Ascending aorta (tissue), 2 donors: ENCODE data around the gene KLK3. TPM values are rescaled to one million over a fixed set of nuclear protein-coding genes. Genes with fewer than 3 reads are reported as not detected.

ENCODE experiments used
- DNase-seq, 2 donors: peaks; one replicate each; pipeline ENCODE4 v3.0.0-alpha.2; 2019; ENCODE audit warnings: low spot score in 2 of 2
- H3K27ac ChIP-seq, 2 donors: fragments of 200-600 bp; sonication (generic); one replicate each; pipeline ENCODE4 v1.5.1; 2016 to 2017; ENCODE audit warnings: mild to moderate bottlenecking in 1 of 2
- H3K27me3 ChIP-seq: fragments of 200-600 bp; sonication (generic); one replicate; pipeline ENCODE4 v1.5.1; 2017
- H3K36me3 ChIP-seq, 2 donors: fragments of 200-600 bp; sonication (generic); one replicate each; pipeline ENCODE4 v1.5.1; 2016
- H3K4me1 ChIP-seq, 2 donors: fragments of 200-600 bp; sonication (generic); one replicate each; pipeline ENCODE4 v1.5.1; 2016 to 2017; ENCODE audit warnings: mild to moderate bottlenecking in 1 of 2
- H3K4me3 ChIP-seq, 2 donors: fragments of 200-600 bp; sonication (generic); one replicate each; pipeline ENCODE4 v1.5.1; 2016 to 2017; ENCODE audit warnings: mild to moderate bottlenecking in 1 of 2
- H3K9me3 ChIP-seq, 2 donors: fragments of 200-600 bp; sonication (generic); one replicate each; pipeline ENCODE4 v1.5.1; 2016
- intact Hi-C: fragments of 100-400 bp; cut with DNase I; formaldehyde crosslinking; loops from one replicate; pipeline ENCODE4 v1.15.1; 2023
- total RNA-seq: library from RNA; depleted of rRNA; stranded (reverse); fragments of >200 nt; gene quantifications from one replicate; pipeline ENCODE4 v1.1.0, GENCODE V29; 2016
- TF ChIP-seq, protein P1 (sequence below), 3 experiments: fragments of 200-600 bp in 2 of 3; fragments of 450-650 bp in 1 of 3; sonication (generic) in 2 of 3; IDR thresholded peaks; one replicate each; pipeline ENCODE4 v1.5.1; 2016 to 2019; ENCODE audit warnings: antibody characterized with exemption in 3 of 3, mild to moderate bottlenecking in 1 of 3, moderate library complexity in 1 of 3

KLK3 gene
- total RNA-seq, 1 donor from 2014 or later, result not detected

DNA sequence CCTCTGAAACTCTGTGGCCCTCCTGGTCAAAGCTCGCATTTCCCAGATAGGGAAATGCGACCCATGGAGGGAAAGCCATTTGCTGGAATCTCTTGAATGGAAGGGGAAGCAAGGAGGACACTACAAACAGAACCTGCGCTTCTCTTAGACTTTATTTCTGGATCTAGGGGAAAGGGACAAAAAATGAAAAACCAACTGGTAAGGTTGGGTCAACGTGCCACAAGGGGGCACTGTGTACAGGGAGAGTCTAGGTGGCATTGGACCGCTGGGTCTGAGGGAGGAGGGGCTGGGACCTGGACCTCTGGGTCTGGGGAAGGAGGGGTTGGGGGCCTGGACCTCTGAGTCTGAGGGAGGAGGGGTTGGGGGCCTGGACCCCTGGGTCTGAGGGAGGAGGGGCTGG is 51.5 kb downstream of the KLK3 start:
- Histone ChIP-seq H3K27ac (no peak overlapping the region), H3K27me3 (no peaks in the 10 kb centered on the region), H3K4me3 (no peak overlapping the region), H3K4me1 (no peaks in the 10 kb centered on the region), H3K9me3 (no peaks in the 10 kb centered on the region), H3K36me3 (no peaks in the 10 kb centered on the region)
- TF ChIP-seq, protein P1, sequence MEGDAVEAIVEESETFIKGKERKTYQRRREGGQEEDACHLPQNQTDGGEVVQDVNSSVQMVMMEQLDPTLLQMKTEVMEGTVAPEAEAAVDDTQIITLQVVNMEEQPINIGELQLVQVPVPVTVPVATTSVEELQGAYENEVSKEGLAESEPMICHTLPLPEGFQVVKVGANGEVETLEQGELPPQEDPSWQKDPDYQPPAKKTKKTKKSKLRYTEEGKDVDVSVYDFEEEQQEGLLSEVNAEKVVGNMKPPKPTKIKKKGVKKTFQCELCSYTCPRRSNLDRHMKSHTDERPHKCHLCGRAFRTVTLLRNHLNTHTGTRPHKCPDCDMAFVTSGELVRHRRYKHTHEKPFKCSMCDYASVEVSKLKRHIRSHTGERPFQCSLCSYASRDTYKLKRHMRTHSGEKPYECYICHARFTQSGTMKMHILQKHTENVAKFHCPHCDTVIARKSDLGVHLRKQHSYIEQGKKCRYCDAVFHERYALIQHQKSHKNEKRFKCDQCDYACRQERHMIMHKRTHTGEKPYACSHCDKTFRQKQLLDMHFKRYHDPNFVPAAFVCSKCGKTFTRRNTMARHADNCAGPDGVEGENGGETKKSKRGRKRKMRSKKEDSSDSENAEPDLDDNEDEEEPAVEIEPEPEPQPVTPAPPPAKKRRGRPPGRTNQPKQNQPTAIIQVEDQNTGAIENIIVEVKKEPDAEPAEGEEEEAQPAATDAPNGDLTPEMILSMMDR (IDR thresholded peaks at IDR 0.05), result no peak
- intact Hi-C loops, result no loop called here
- DNase-seq, result no peak

DNA sequence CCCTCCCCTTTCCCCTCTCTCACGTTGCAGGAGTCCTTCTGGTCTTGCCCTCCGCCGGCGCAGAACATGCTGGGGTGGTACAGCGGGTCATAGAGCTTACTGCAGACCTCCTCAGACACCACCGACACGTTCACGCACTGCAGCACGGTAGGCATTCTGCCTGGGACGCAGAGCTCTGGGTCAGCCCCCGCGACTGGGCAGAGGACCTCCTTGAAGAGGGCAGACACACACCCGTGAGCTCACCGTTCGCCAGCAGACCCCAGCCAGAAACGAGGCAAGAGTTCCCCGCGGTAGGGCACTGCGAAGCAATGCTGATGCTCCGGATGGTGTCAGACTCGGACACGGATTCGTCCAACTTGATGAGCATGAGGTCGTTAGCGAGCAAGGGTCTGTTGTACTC is 53.6 kb downstream of the KLK3 start:
- TF ChIP-seq, protein P1 (IDR thresholded peaks at IDR 0.05), result no peak
- Histone ChIP-seq H3K4me3 (no peak overlapping the region), H3K9me3 (no peaks in the 10 kb centered on the region), H3K27me3 (no peaks in the 10 kb centered on the region), H3K36me3 (no peaks in the 10 kb centered on the region), H3K27ac (no peak overlapping the region), H3K4me1 (no peaks in the 10 kb centered on the region)
- intact Hi-C loops, result no loop called here
- DNase-seq, result no peak

DNA sequence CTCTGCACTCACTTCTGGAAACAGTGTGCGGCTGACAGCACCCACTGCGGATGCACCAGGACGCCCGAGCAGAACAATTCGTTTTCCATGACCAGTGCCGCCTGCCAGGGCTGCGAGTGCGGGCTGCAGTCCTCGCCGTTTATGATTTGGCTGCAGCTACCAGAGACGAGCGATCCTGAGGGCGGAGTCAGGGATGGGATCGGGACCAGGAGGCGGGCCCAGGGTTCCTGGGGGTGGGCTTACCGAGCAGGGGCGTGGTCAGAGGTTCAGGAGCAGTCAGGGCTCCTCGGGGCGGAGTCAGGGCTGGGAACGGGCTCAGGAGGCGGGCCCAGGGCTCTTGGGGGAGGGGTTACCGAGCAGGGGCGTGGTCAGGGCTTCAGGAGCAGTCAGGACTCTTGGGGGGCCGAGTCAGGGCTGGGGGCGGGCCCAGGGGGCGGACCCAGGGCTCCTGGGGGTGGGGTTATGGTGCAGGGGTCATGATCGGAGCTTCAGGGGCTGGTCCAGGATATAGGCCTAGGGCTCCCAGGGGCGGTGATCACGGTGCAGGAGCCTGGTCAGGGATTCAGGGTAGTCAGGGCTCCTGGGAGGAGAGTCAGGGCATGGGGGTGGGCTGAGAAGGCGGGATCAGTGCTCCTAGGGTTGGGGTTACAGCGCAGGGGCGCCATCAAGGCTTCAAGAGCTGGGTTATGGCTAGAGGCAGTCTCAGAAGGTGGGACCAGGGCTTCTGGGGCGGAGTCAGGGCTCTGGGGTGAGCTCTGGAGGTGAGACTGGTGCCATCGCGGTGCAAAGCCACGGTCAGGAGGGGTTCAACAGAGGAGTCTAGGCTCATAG is 54.7 kb downstream of the KLK3 start:
- Histone ChIP-seq H3K36me3 (no peaks in the 10 kb centered on the region), H3K27ac (no peak overlapping the region), H3K4me1 (no peaks in the 10 kb centered on the region), H3K27me3 (no peaks in the 10 kb centered on the region), H3K4me3 (no peak overlapping the region), H3K9me3 (no peaks in the 10 kb centered on the region)
- TF ChIP-seq, protein P1 (IDR thresholded peaks at IDR 0.05), result no peak
- DNase-seq, result no peak
- intact Hi-C loops, result no loop called here

Other genes starting within 250 kb of the KLK3 start
- 2.2 TPM for gene SYT3, start 215.0 kb upstream of the KLK3 start, total RNA-seq
- gene C19orf81, start 205.5 kb upstream of the KLK3 start, total RNA-seq, result not detected
- 1.3 TPM for gene SHANK1, start 135.1 kb upstream of the KLK3 start, total RNA-seq
- not detected for gene CLEC11A, start 131.6 kb upstream of the KLK3 start, total RNA-seq
- not detected for gene GPR32, start 84.5 kb upstream of the KLK3 start, total RNA-seq
- not detected for gene ACP4, start 64.5 kb upstream of the KLK3 start, total RNA-seq
- gene KLK1, start 31.1 kb upstream of the KLK3 start, total RNA-seq, result not detected
- not detected for gene KLK15, start 21.3 kb upstream of the KLK3 start, total RNA-seq
- gene KLK2, start 18.5 kb downstream of the KLK3 start, total RNA-seq, result not detected
- not detected for gene KLK4, start 56.5 kb downstream of the KLK3 start, total RNA-seq
- not detected for gene KLK5, start 98.1 kb downstream of the KLK3 start, total RNA-seq
- gene KLK6, start 114.7 kb downstream of the KLK3 start, total RNA-seq, result not detected
- not detected for gene KLK7, start 129.0 kb downstream of the KLK3 start, total RNA-seq
- gene KLK8, start 146.7 kb downstream of the KLK3 start, total RNA-seq, result not detected
- 1.6 TPM for gene KLK10, start 164.8 kb downstream of the KLK3 start, total RNA-seq
- gene KLK11, start 171.7 kb downstream of the KLK3 start, total RNA-seq, result not detected
- not detected for gene KLK12, start 180.1 kb downstream of the KLK3 start, total RNA-seq
- gene KLK13, start 210.2 kb downstream of the KLK3 start, total RNA-seq, result not detected
- gene KLK14, start 228.0 kb downstream of the KLK3 start, total RNA-seq, result not detected